Astrocyte (in vitro differentiated cells and primary cell): ENCODE results near the gene MIAT. TPM values are rescaled to one million over a fixed set of nuclear protein-coding genes. Genes with fewer than 3 reads are reported as not detected.

ENCODE experiments used
- DNase-seq: peaks from one replicate; pipeline ENCODE4 v3.0.0-alpha.2; 2010; ENCODE audit warnings: low read depth
- FAIRE-seq: peaks from 2 replicates; lab custom pipeline; 2011; peaks lifted over from hg19 to GRCh38; lab: Jason Lieb, UNC
- H2AFZ ChIP-seq: 2 replicates; pipeline ENCODE4 v1.6.0; 2012; ENCODE audit warnings: low read depth, low read length, inconsistent platforms
- H3K27ac ChIP-seq: 2 replicates; pipeline ENCODE4 v1.5.1; 2011; ENCODE audit warnings: low read depth, low read length, inconsistent platforms
- H3K27me3 ChIP-seq: 2 replicates; pipeline ENCODE4 v1.6.0; 2011; ENCODE audit warnings: low read length, inconsistent platforms; ENCODE audit not compliant: insufficient read depth
- H3K36me3 ChIP-seq: 2 replicates; pipeline ENCODE4 v1.5.1; 2011; ENCODE audit warnings: low read length, inconsistent platforms; ENCODE audit not compliant: insufficient read depth
- H3K4me1 ChIP-seq: 2 replicates; pipeline ENCODE4 v1.5.1; 2011; ENCODE audit warnings: low read length, inconsistent platforms; ENCODE audit not compliant: insufficient read depth
- H3K4me2 ChIP-seq: 2 replicates; pipeline ENCODE4 v1.6.0; 2012; ENCODE audit warnings: low read length, inconsistent platforms
- H3K4me3 ChIP-seq: 2 replicates; pipeline ENCODE4 v1.5.1; 2011; ENCODE audit warnings: low read depth, mild to moderate bottlenecking, low read length, inconsistent platforms; ENCODE audit not compliant: insufficient read depth
- H3K79me2 ChIP-seq: 2 replicates; pipeline ENCODE4 v1.6.0; 2012; ENCODE audit warnings: mild to moderate bottlenecking, low read length, inconsistent platforms; ENCODE audit not compliant: insufficient read depth
- H3K9ac ChIP-seq: 2 replicates; pipeline ENCODE4 v1.6.0; 2012; ENCODE audit warnings: mild to moderate bottlenecking, low read length, inconsistent platforms
- H3K9me3 ChIP-seq: 2 replicates; pipeline ENCODE4 v1.5.1; 2012; ENCODE audit warnings: low read depth, mild to moderate bottlenecking, low read length, inconsistent platforms; ENCODE audit not compliant: insufficient read depth
- H4K20me1 ChIP-seq: 2 replicates; pipeline ENCODE4 v1.6.0; 2012; ENCODE audit warnings: low read length, inconsistent platforms; ENCODE audit not compliant: insufficient read depth
- H3K27ac Mint-ChIP-seq: one replicate; pipeline ENCODE4 v1.8.0; 2021; ENCODE audit warnings: mild to moderate bottlenecking, mixed read lengths; ENCODE audit not compliant: unreplicated experiment
- H3K27me3 Mint-ChIP-seq: one replicate; pipeline ENCODE4 v1.8.0; 2021; ENCODE audit warnings: low read depth, mixed read lengths; ENCODE audit not compliant: unreplicated experiment
- H3K36me3 Mint-ChIP-seq: one replicate; pipeline ENCODE4 v1.8.0; 2021; ENCODE audit warnings: low read depth, mixed read lengths; ENCODE audit not compliant: unreplicated experiment
- H3K4me1 Mint-ChIP-seq: one replicate; pipeline ENCODE4 v1.8.0; 2021; ENCODE audit warnings: low read depth, mixed read lengths; ENCODE audit not compliant: unreplicated experiment
- H3K4me3 Mint-ChIP-seq: one replicate; pipeline ENCODE4 v1.8.0; 2021; ENCODE audit warnings: mild to moderate bottlenecking, moderate library complexity, mixed read lengths; ENCODE audit not compliant: unreplicated experiment
- H3K9me3 Mint-ChIP-seq: one replicate; pipeline ENCODE4 v1.8.0; 2021; ENCODE audit warnings: mild to moderate bottlenecking, mixed read lengths; ENCODE audit not compliant: unreplicated experiment
- CTCF ChIP-seq: IDR thresholded peaks from 2 replicates; pipeline ENCODE4 v1.5.1; 2011; ENCODE audit warnings: low read depth, mild to moderate bottlenecking, inconsistent platforms, low read length, moderate library complexity; ENCODE audit not compliant: insufficient read depth
- EZH2 ChIP-seq: IDR thresholded peaks from 2 replicates; pipeline ENCODE4 v1.6.1; 2012; ENCODE audit warnings: mild to moderate bottlenecking, low read length, inconsistent platforms; ENCODE audit not compliant: insufficient read depth
- total RNA-seq: library from RNA; stranded (reverse); gene quantifications from 2 replicates; pipeline ENCODE4 v1.2.1, GENCODE V29; 2021

MIAT gene
- total RNA-seq, 1 donor from 2014 or later = 22.8 TPM

GRCh38 chr22:26651815-26652214, 5.6 kb upstream of the MIAT start:
- peaks cover 33% of the 10 kb centered on the region for H3K27me3 Mint-ChIP-seq
- Histone ChIP-seq H3K9me3 (no peaks in the 10 kb centered on the region), H3K27me3 (peaks cover 30% of the 10 kb centered on the region), H3K27ac (no peak overlapping the region), H3K4me1 (peaks cover 4% of the 10 kb centered on the region), H3K4me3 (no peak overlapping the region), H3K9ac (no peak overlapping the region), H4K20me1 (no peaks in the 10 kb centered on the region), H3K79me2 (no peaks in the 10 kb centered on the region), H3K36me3 (no peaks in the 10 kb centered on the region), H2AFZ (no peak overlapping the region), H3K4me2 (no peak overlapping the region)
- H3K4me1 Mint-ChIP-seq = peaks cover 18% of the 10 kb centered on the region
- no peak for TF ChIP-seq CTCF
- TF ChIP-seq EZH2 = no peak
- H3K9me3 Mint-ChIP-seq = peaks cover 4% of the 10 kb centered on the region
- DNase-seq (no peak), FAIRE-seq (no peak)
- no peaks in the 10 kb centered on the region for H3K36me3 Mint-ChIP-seq
- H3K4me3 Mint-ChIP-seq = no peak overlapping the region
- no peak overlapping the region for H3K27ac Mint-ChIP-seq

- TF ChIP-seq CTCF (no peak), EZH2 (no peak)
- DNase-seq (no peak), FAIRE-seq (no peak)
- Mint-ChIP-seq H3K27ac (no peak overlapping the region), H3K27me3 (peaks cover 8% of the 10 kb centered on the region), H3K9me3 (no peaks in the 10 kb centered on the region), H3K4me3 (peak overlapping the region; percentile 84), H3K36me3 (peaks cover 2% of the 10 kb centered on the region), H3K4me1 (peaks cover 23% of the 10 kb centered on the region)
- Histone ChIP-seq H3K4me2 (peak overlapping the region; percentile 82), H3K79me2 (no peaks in the 10 kb centered on the region), H3K36me3 (no peaks in the 10 kb centered on the region), H3K27ac (no peak overlapping the region), H2AFZ (peak overlapping the region; percentile 37), H3K4me3 (peak overlapping the region; percentile 8), H3K27me3 (peaks cover 22% of the 10 kb centered on the region), H3K9me3 (no peaks in the 10 kb centered on the region), H3K4me1 (peaks cover 27% of the 10 kb centered on the region), H4K20me1 (no peaks in the 10 kb centered on the region), H3K9ac (peak overlapping the region; percentile 8)
Measured at GRCh38 chr22:26658161-26658560, 773 bp downstream of the MIAT start.

GRCh38 chr22:26658671-26659478, 1.5 kb downstream of the MIAT start:
- Histone ChIP-seq H3K36me3 (no peaks in the 10 kb centered on the region), H3K4me3 (peak overlapping the region; percentile 8), H3K9me3 (no peaks in the 10 kb centered on the region), H3K4me1 (peaks cover 27% of the 10 kb centered on the region), H3K27me3 (peaks cover 20% of the 10 kb centered on the region), H4K20me1 (no peaks in the 10 kb centered on the region), H3K9ac (peak overlapping the region; percentile 8), H3K27ac (peak overlapping the region; percentile 2), H2AFZ (peak overlapping the region; percentile 37), H3K4me2 (peak overlapping the region; percentile 82), H3K79me2 (no peaks in the 10 kb centered on the region)
- TF ChIP-seq CTCF = no peak
- TF ChIP-seq EZH2 = no peak
- Mint-ChIP-seq H3K9me3 (no peaks in the 10 kb centered on the region), H3K4me1 (peaks cover 23% of the 10 kb centered on the region), H3K4me3 (peak overlapping the region; percentile 84), H3K27ac (peak overlapping the region; percentile 94), H3K27me3 (peaks cover 5% of the 10 kb centered on the region), H3K36me3 (peaks cover 2% of the 10 kb centered on the region)
- FAIRE-seq (peak; percentile 17), DNase-seq (peak; percentile 95)
